Spinal cord (tissue), 10 donors: ENCODE measurements around the gene METTL16. TPM values are rescaled to one million over a fixed set of nuclear protein-coding genes. Genes with fewer than 3 reads are reported as not detected.
"Not testable (repeated sequence)": the region's sequence is repeated elsewhere in the genome, so short reads cannot be mapped to it uniquely, and the experiment has no call there.

ENCODE experiments used
- DNase-seq, 6 donors: peaks; one replicate each; pipeline versions ENCODE4 v3.0.0 to v3.0.0-alpha.2; 2013 to 2015; ENCODE audit warnings: low spot score in 6 of 6, low read depth in 4 of 6
- H3K27ac ChIP-seq: one replicate; pipeline ENCODE4 v1.5.1; 2013; ENCODE audit warnings: low read depth, low read length, control low read depth
- H3K27me3 ChIP-seq: one replicate; pipeline ENCODE4 v1.6.1; 2013; ENCODE audit warnings: low read length; ENCODE audit not compliant: control insufficient read depth, insufficient read depth
- H3K36me3 ChIP-seq: one replicate; pipeline ENCODE4 v1.6.1; 2013; ENCODE audit warnings: low read length; ENCODE audit not compliant: control insufficient read depth, insufficient read depth
- H3K4me1 ChIP-seq: one replicate; pipeline ENCODE4 v1.6.1; 2013; ENCODE audit warnings: low read length; ENCODE audit not compliant: control insufficient read depth, insufficient read depth
- H3K4me3 ChIP-seq: one replicate; pipeline ENCODE4 v1.5.1; 2013; ENCODE audit warnings: low read depth, low read length, control low read depth
- H3K9me3 ChIP-seq: one replicate; pipeline ENCODE4 v1.6.1; 2013; ENCODE audit warnings: low read length; ENCODE audit not compliant: control insufficient read depth, insufficient read depth
- WGBS: methylation state at CpG from one replicate; pipeline ENCODE4 v1.1.5; 2013; ENCODE audit warnings: missing lambda C conversion rate; ENCODE audit not compliant: insufficient coverage; 5-methylcytosine and 5-hydroxymethylcytosine counted together
- polyA plus RNA-seq, 2 donors: library from polyadenylated mRNA; unstranded; fragments of 120-200 nt; gene quantifications; one replicate each; pipeline ENCODE4 v1.2.1, GENCODE V29; 2013; ENCODE audit not compliant: insufficient read length in 2 of 2
- total RNA-seq, 2 donors: library from RNA; depleted of rRNA in 1 of 2; stranded (reverse); fragments of 120-200 nt in 1 of 2; fragments of >200 nt in 1 of 2; gene quantifications; one replicate each; pipeline versions ENCODE4 v1.2.3 to v1.2.4, GENCODE V29; 2013 to 2014
- donor health status: healthy.

The METTL16 gene
- total and polyA plus RNA-seq, 4 donors = 20.6 to 28.2 (median 24.8) TPM

DNA sequence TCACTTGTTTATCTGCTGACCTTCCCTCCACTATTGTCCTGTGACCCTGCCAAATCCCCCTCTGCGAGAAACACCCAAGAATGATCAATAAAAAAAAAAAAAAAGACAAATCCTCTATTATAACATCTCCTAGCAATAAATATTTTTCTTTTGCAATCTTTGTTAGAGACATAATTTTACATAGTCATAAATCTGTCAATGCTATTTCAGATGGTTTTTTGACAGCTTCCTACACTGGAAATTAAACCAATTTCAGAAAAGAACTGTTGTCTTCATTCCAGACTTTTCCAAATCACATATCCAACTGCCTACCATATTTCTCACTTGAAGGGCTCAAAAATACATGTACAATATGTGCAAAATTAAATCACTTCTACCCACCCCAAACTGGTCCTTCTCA is 3.7 kb downstream of the METTL16 start:
- no peak overlapping the region for H3K4me3 ChIP-seq
- no peaks in the 10 kb centered on the region for H3K9me3 ChIP-seq
- peaks cover 14% of the 10 kb centered on the region for H3K4me1 ChIP-seq
- H3K27me3 ChIP-seq = no peaks in the 10 kb centered on the region
- H3K27ac ChIP-seq = no peak overlapping the region
- H3K36me3 ChIP-seq = no peaks in the 10 kb centered on the region
- no CpG with 5 or more reads among the region's 1 CpG for WGBS
- DNase-seq = no peak

DNA sequence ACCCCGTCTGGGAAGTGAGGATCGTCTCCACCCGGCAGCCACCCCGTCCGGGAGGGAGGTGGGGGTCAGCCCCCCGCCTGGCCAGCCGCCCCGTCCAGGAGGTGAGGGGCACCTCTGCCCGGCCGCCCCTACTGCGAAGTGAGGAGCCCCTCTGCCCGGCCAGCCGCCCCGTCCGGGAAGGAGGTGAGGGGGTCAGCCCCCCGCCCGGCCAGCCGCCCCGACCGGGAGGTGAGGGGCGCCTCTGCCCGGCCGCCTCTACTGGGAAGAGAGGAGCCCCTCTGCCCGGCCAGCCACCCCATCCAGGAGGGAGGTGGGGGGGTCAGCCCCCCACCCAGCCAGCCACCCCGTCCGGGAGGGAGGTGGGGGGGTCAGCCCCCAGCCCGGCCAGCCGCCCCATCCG is 4.7 kb downstream of the METTL16 start:
- 98% methylated on average over 12 of the region's 29 CpGs for WGBS
- H3K36me3 ChIP-seq, H3K9me3 ChIP-seq, H3K4me3 ChIP-seq, DNase-seq, H3K27ac ChIP-seq, H3K27me3 ChIP-seq, H3K4me1 ChIP-seq: not testable (repeated sequence)

DNA sequence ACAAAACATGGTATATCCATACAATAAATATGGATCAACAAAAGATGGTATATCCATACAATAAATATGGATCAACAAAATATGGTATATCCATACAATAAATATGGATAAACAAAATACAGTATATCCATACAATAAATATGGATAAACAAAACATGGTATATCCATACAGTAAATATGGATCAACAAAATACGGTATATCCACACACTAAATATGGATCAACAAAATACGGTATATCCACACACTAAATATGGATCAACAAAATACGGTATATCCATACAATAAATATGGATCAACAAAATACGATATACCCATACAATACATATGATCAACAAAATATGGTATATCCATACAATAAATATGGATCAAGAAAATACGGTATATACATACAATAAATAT is 8.1 kb downstream of the METTL16 start:
- no peaks in the 10 kb centered on the region for H3K9me3 ChIP-seq
- no peaks in the 10 kb centered on the region for H3K4me1 ChIP-seq
- H3K27me3 ChIP-seq = no peaks in the 10 kb centered on the region
- H3K4me3 ChIP-seq = no peak overlapping the region
- H3K27ac ChIP-seq = no peak overlapping the region
- WGBS = no CpG with 5 or more reads among the region's 5 CpGs
- peaks cover 18% of the 10 kb centered on the region for H3K36me3 ChIP-seq
- no peak for DNase-seq

DNA sequence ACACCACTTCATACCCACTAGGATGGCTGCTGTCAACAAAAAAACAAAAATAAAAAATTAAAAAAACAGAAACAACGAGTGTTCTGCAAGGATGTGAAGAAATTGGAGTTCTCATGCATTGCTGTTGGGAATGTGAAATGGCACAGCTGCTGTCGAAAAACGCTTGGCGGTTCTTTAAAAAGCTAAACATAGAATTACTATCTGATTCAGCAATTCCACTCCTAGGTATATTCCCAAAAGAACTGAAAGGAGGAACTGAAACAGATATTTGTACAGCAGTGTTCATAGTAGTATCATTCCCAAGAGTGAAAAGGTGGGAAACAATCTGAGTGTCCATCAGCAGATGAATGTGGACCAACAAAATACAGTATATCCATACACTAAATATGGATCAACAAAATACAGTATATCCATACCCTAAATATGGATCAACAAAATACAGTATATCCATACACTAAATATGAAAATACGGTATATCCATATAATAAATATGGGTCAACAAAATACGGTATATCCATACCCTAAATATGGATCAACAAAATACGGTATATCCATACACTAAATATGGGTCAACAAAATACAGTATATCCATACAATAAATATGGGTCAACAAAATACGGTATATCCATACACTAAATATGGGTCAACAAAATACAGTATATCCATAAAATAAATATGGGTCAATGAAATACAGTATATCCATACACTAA is 8.7 kb downstream of the METTL16 start:
- peak in 1 of 6 donors; percentile 46 for DNase-seq
- no CpG with 5 or more reads among the region's 8 CpGs for WGBS
- Histone ChIP-seq H3K4me1 (no peaks in the 10 kb centered on the region), H3K9me3 (no peaks in the 10 kb centered on the region), H3K36me3 (peaks cover 22% of the 10 kb centered on the region), H3K27ac (no peak overlapping the region), H3K4me3 (no peak overlapping the region), H3K27me3 (no peaks in the 10 kb centered on the region)

DNA sequence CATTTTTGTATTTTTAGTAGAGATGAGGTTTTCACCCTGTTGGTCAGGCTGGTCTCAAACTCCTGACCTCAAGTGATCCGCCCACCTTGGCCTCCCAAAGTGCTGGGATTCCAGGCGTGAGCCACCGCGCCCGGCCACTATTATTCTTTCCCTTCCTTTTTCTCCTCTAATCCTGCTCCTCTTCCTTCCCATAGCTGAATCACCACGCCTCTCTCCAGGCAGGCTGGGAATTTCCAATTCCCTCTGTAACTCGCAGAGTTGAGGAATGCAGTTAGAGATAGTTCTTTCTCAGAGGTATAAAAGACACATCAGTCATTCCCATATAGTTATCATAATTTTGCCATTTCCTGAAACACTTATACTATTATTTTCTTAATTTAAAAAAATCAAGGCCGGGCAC is 11.2 kb downstream of the METTL16 start:
- WGBS = 100% methylated on average over 1 of the region's 8 CpGs
- H3K9me3 ChIP-seq = no peaks in the 10 kb centered on the region
- H3K27ac ChIP-seq = no peak overlapping the region
- H3K36me3 ChIP-seq = peaks cover 37% of the 10 kb centered on the region
- H3K4me1 ChIP-seq = no peaks in the 10 kb centered on the region
- DNase-seq = no peak
- no peak overlapping the region for H3K4me3 ChIP-seq
- H3K27me3 ChIP-seq = no peaks in the 10 kb centered on the region

DNA sequence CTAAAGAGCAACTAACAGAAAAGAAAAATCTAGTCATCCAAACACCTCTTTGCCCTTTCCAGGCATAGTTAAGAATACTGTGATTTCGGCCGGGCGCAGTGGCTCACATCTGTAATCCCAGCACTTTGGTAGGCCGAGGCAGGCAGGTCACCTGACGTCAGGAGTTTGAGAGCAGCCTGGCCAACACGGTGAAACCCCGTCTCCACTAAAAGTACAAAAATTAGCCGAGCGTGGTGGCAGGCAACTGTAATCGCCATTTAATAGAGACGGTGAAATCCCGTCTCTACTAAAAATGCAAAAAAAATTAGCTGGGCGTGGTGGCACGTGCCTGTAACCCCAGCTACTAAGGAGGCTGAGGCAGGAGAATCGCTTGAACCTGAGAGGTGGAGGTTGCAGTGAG is 22.4 kb downstream of the METTL16 start:
- not testable (repeated sequence) for H3K4me1 ChIP-seq, H3K27me3 ChIP-seq, DNase-seq, H3K36me3 ChIP-seq, H3K4me3 ChIP-seq, H3K27ac ChIP-seq, H3K9me3 ChIP-seq
- WGBS = 88% methylated on average over 12 of the region's 15 CpGs

DNA sequence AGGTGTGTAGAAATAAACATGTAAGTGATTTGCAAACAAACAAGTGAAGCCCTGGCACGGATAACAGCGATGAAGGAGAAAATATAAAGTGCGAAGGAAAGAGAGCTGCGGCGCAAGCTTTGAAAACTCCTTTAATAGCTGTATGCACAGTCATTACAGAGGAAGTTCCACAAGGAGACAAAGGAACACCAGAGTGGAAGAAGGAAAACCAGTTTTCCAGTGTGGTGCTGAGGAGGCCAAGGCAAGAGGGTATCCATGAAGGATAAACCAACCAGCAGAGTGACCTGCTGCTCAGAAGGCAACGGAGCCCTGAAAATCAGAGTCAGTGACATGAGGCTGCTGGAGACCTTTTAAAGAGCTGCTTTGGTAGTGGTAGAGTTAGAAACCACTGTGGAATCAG is 24.4 kb downstream of the METTL16 start:
- H3K27me3 ChIP-seq = no peaks in the 10 kb centered on the region
- no peaks in the 10 kb centered on the region for H3K36me3 ChIP-seq
- no peak overlapping the region for H3K4me3 ChIP-seq
- 97% methylated on average over 5 of the region's 6 CpGs for WGBS
- H3K27ac ChIP-seq = no peak overlapping the region
- no peaks in the 10 kb centered on the region for H3K9me3 ChIP-seq
- peaks cover 6% of the 10 kb centered on the region for H3K4me1 ChIP-seq
- no peak for DNase-seq

DNA sequence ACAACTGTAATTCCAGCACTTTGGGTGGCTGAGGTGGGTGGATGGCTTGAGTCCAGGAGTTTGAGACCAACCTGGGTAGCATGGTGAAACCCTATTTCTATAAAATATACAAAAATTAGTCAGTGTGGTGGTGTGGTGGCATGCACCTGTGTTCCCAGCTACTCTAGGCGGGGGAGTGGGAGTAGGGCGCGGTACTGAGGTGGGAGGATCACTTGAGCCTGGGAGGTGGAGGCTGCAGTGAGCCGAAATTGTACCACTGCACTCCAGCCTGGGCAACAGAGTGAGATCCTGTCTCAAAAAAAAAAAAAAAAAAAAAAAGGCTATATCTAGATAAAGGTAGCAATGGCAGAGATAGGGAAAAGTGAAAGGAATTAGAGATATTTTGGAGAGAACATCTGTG is 25.0 kb downstream of the METTL16 start:
- not testable (repeated sequence) for H3K36me3 ChIP-seq, H3K27ac ChIP-seq, H3K9me3 ChIP-seq, H3K4me1 ChIP-seq, DNase-seq, H3K27me3 ChIP-seq, H3K4me3 ChIP-seq
- no CpG with 5 or more reads among the region's 4 CpGs for WGBS

DNA sequence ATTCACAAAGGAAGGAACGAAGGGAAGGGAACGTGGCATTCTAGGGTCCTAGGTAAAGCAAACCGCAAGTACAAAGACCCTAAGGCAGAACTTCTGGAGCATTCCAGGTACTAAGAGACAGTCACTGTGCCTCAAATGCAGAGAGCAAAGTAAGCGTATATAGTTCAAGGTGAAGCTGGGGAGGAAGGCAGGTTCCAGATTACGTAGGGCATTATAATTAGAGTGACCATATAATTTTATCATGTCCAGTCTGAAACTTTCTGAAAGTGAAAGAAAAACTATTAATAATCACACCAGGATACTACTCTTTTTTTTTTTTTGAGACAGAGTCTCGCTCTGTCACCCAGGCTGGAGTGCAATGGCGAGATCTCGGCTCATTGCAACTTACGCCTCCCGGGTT is 25.7 kb downstream of the METTL16 start:
- no peak for DNase-seq
- Histone ChIP-seq H3K4me1 (no peaks in the 10 kb centered on the region), H3K27me3 (no peaks in the 10 kb centered on the region), H3K9me3 (no peaks in the 10 kb centered on the region), H3K4me3 (no peak overlapping the region), H3K27ac (no peak overlapping the region), H3K36me3 (no peaks in the 10 kb centered on the region)
- WGBS = 92% methylated on average over 7 of the region's 10 CpGs

DNA sequence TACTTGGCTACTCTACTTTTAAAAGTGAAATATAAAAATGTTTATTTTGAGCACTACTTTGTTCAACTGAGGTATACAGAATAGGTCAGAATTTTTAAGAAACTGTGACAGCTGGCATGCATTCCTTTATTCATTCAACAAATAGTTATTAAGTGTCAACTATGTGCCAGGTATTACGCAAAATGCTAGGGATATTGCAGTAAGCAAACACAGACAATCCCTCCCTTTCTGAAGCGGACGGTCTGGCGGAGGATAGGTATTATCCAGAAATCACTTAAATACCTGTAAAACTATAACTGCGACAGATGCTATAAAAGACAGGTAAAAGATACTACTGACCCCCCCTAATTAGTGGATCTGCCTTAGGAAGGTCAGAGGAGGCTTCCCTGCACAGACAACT is 26.1 kb downstream of the METTL16 start:
- no CpG with 5 or more reads among the region's 5 CpGs for WGBS
- Histone ChIP-seq H3K4me1 (no peaks in the 10 kb centered on the region), H3K27ac (no peak overlapping the region), H3K9me3 (no peaks in the 10 kb centered on the region), H3K27me3 (no peaks in the 10 kb centered on the region), H3K36me3 (no peaks in the 10 kb centered on the region), H3K4me3 (no peak overlapping the region)
- DNase-seq = no peak
